Glutamatergic neuron (in vitro differentiated cells): ENCODE measurements around the gene CCDC9B. TPM values are rescaled to one million over a fixed set of nuclear protein-coding genes. Genes with fewer than 3 reads are reported as not detected.

ENCODE experiments used
- DNase-seq: peaks from one replicate; pipeline ENCODE4 v3.0.0; 2022
- H3K27ac Mint-ChIP-seq: one replicate; pipeline ENCODE4 v1.8.0; 2020; ENCODE audit warnings: mild to moderate bottlenecking, mixed read lengths, inconsistent platforms; ENCODE audit not compliant: unreplicated experiment
- H3K27me3 Mint-ChIP-seq: one replicate; pipeline ENCODE4 v1.8.0; 2020; ENCODE audit warnings: mild to moderate bottlenecking, moderate library complexity, mixed read lengths, inconsistent platforms; ENCODE audit not compliant: unreplicated experiment
- H3K36me3 Mint-ChIP-seq: one replicate; pipeline ENCODE4 v1.8.0; 2020; ENCODE audit warnings: mild to moderate bottlenecking, mixed read lengths, inconsistent platforms; ENCODE audit not compliant: unreplicated experiment
- H3K4me1 Mint-ChIP-seq: one replicate; pipeline ENCODE4 v1.8.0; 2020; ENCODE audit warnings: mild to moderate bottlenecking, low read depth, mixed read lengths, inconsistent platforms; ENCODE audit not compliant: unreplicated experiment
- H3K4me3 Mint-ChIP-seq: one replicate; pipeline ENCODE4 v1.8.0; 2020; ENCODE audit warnings: mild to moderate bottlenecking, mixed read lengths, inconsistent platforms; ENCODE audit not compliant: unreplicated experiment
- H3K9me3 Mint-ChIP-seq: one replicate; pipeline ENCODE4 v1.8.0; 2020; ENCODE audit warnings: mild to moderate bottlenecking, moderate library complexity, mixed read lengths, inconsistent platforms; ENCODE audit not compliant: unreplicated experiment
- CTCF ChIP-seq: fragments of 200-600 bp; sonication (generic); IDR thresholded peaks from one replicate; pipeline ENCODE4 v1.5.0; 2021; ENCODE audit not compliant: partially characterized antibody, unreplicated experiment
- total RNA-seq: library from RNA; stranded (reverse); fragmentation: NEBNext Ultra II Directional; extraction: Animal tissue kit (Norgen Biotek cat#: 25700); gene quantifications from one replicate; pipeline ENCODE4 v1.2.1, GENCODE V29; 2021; ENCODE audit not compliant: unreplicated experiment

Gene CCDC9B
- total RNA-seq, 1 donor from 2014 or later, result 0.49 TPM

DNA sequence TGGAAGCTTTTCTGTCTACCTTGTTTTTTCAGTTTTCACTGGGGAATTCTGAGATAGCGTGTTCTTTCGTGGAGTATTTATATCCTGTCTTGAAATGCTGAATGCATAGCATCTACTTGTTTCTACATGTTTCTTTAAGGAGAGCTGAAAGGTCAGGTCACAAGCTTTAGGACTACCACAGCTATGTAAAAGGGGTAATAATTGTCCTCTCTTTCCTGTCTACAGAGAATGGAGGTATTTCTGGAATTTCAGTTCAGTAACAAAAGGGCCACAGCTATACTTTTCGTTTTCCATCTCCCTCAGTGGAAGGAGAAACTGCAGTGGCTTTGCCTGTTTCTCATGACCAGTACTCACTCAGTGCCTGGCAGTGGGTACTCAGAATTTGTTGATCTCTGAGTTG, 12.6 kb downstream of the CCDC9B start:
- H3K27ac Mint-ChIP-seq, result peak overlapping the region; percentile 12
- H3K36me3 Mint-ChIP-seq, result peaks cover 4% of the 10 kb centered on the region
- H3K4me1 Mint-ChIP-seq, result peaks cover 61% of the 10 kb centered on the region
- DNase-seq, result no peak
- peaks cover 14% of the 10 kb centered on the region for H3K9me3 Mint-ChIP-seq
- peak overlapping the region; percentile 43 for H3K4me3 Mint-ChIP-seq
- no peak for TF ChIP-seq CTCF
- peaks cover 5% of the 10 kb centered on the region for H3K27me3 Mint-ChIP-seq

- peaks cover 1% of the 10 kb centered on the region for H3K27me3 Mint-ChIP-seq
- H3K27ac Mint-ChIP-seq, result peak overlapping the region; percentile 84
- DNase-seq, result no peak
- H3K4me1 Mint-ChIP-seq, result peaks cover 57% of the 10 kb centered on the region
- H3K36me3 Mint-ChIP-seq, result no peaks in the 10 kb centered on the region
- H3K4me3 Mint-ChIP-seq, result peak overlapping the region; percentile 43
- no peak for TF ChIP-seq CTCF
- peaks cover 9% of the 10 kb centered on the region for H3K9me3 Mint-ChIP-seq
These were observed 13.3 kb downstream of the CCDC9B start for GRCh38 chr15:40327457-40327856.

DNA sequence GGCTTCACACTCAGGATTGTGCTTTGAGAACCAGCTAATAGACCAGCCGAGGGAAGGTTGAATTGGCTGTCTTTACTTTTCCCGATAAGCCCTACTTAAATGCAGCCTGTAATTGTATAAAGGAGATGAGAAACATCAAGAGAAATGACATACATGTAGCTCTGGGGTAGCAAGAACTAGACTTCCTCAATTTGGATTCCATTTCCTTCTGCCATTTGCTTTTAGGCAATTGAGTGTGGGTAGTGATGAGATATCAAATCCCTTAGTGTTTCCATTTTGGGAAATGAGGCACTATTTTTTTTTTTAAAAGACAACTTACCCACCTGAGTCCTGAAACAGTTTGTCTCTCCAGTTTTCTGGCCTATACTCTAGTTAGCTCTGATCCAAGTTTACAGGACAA, 15.0 kb downstream of the CCDC9B start:
- TF ChIP-seq CTCF, result no peak
- Mint-ChIP-seq H3K4me3 (no peak overlapping the region), H3K27ac (no peak overlapping the region), H3K9me3 (peaks cover 10% of the 10 kb centered on the region), H3K4me1 (peaks cover 56% of the 10 kb centered on the region), H3K27me3 (peaks cover 6% of the 10 kb centered on the region), H3K36me3 (no peaks in the 10 kb centered on the region)
- no peak for DNase-seq

DNA sequence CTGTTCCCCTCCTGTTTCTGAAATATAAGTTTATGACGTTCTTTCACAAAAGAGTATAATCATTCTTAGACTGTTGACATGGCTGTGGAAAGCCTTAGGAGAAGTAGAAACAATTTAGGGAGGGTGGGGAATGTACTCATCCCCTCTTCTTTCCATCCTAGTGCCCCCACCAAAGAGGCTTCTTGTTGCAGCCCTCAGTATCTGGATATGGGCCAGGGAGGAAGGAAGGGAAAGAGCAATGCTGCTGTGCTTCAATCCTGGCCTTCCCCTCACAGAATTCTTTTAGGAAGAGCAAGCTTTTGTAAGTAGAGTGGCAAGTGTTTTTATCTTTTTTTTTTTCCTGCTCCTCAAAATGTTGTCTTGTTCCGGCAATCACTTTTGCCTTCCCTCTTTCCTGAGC, 15.6 kb downstream of the CCDC9B start:
- no peak for TF ChIP-seq CTCF
- Mint-ChIP-seq H3K4me3 (peak overlapping the region; percentile 76), H3K4me1 (peaks cover 51% of the 10 kb centered on the region), H3K27ac (no peak overlapping the region), H3K36me3 (no peaks in the 10 kb centered on the region), H3K27me3 (peaks cover 6% of the 10 kb centered on the region), H3K9me3 (peaks cover 10% of the 10 kb centered on the region)
- no peak for DNase-seq

GRCh38 chr15:40323953-40324937, 16.5 kb downstream of the CCDC9B start:
- peaks cover 43% of the 10 kb centered on the region for H3K4me1 Mint-ChIP-seq
- no peak for TF ChIP-seq CTCF
- H3K36me3 Mint-ChIP-seq, result no peaks in the 10 kb centered on the region
- H3K9me3 Mint-ChIP-seq, result peaks cover 10% of the 10 kb centered on the region
- H3K27me3 Mint-ChIP-seq, result peaks cover 6% of the 10 kb centered on the region
- peak overlapping the region; percentile 76 for H3K4me3 Mint-ChIP-seq
- peak; percentile 48 for DNase-seq
- H3K27ac Mint-ChIP-seq, result peak overlapping the region; percentile 74
